GM12875 (cell line): ENCODE data around the gene CTNNBIP1.

Experiments used
- H3K4me3 ChIP-seq: one replicate; pipeline ENCODE4 v1.5.1; 2011; ENCODE audit warnings: low read depth, low read length, control low read depth
- TF ChIP-seq, protein P1 (sequence below): IDR thresholded peaks from 2 replicates; pipeline ENCODE4 v1.5.1; 2011; ENCODE audit warnings: low read depth, mild to moderate bottlenecking, control low read depth, inconsistent platforms, low read length, moderate library complexity, borderline replicate concordance; ENCODE audit not compliant: insufficient read depth

Gene CTNNBIP1

DNA sequence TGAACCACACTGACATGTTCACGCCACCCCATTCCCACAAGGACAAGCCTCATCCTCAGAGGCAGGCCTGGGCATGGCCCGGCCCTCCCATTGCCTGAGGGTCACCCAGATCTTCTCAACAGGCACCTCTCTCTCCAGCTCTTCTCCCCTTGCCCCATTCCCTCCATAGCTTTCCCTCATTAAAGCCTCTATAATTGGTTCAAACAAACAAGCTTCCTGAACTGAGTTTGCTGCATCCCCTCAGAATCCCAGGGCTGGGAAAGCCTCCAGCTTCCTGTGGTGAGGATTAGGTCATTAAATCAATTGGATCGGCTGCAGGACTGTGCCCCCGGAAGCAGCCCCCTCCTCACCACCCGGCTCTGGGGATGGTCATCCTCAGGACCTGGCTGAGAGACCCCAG, 18.9 kb downstream of the CTNNBIP1 start:
- H3K4me3 ChIP-seq = no peak overlapping the region
- TF ChIP-seq, protein P1, sequence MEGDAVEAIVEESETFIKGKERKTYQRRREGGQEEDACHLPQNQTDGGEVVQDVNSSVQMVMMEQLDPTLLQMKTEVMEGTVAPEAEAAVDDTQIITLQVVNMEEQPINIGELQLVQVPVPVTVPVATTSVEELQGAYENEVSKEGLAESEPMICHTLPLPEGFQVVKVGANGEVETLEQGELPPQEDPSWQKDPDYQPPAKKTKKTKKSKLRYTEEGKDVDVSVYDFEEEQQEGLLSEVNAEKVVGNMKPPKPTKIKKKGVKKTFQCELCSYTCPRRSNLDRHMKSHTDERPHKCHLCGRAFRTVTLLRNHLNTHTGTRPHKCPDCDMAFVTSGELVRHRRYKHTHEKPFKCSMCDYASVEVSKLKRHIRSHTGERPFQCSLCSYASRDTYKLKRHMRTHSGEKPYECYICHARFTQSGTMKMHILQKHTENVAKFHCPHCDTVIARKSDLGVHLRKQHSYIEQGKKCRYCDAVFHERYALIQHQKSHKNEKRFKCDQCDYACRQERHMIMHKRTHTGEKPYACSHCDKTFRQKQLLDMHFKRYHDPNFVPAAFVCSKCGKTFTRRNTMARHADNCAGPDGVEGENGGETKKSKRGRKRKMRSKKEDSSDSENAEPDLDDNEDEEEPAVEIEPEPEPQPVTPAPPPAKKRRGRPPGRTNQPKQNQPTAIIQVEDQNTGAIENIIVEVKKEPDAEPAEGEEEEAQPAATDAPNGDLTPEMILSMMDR = no peak

DNA sequence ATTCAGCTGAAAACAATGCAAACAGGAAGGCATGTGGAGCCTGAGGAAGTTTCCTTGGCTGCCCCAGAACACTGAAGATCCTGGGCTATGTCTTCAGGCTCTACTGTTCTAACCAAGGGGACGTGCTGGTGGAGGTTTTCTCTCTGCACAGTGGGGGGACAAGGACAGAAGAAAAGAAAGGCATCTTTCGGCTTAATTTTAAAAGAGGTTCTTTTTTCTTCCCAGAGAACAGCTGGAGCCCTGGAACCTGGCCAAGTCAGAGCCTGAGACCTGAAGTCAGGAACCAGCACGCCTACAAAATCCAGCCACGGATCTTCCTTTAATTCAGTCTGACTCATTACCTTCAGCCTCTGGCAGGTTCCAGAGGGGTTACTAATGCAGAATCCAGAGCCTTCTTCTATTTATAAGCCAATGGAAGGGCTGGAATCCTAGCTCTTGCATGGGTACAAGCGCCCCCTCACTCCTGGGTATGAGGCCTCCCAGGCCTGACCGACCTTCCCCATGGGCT, 19.8 kb downstream of the CTNNBIP1 start:
- TF ChIP-seq, protein P1 = no peak

DNA sequence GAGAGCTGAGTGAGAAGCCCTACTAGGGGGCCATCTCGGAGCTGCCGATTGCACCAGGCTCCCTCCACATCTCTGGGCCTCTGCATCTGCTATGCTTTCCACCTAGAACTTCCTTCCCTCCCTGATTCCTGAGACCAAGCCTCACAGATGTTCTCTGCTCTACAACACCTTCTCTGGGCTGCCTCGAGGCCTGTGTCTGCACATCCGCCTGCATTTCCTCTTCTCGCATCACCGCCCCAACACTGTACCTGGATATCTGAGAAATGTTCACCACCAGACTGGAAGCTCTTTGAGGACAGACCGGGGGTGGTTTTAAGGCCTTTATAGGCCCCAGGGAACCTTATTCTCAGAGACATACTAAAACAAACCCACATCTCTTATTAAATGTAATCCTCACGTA, 20.7 kb downstream of the CTNNBIP1 start:
- TF ChIP-seq, protein P1 = no peak

More for the DNA sequence above, 19.8 kb downstream of the CTNNBIP1 start:
- H3K4me3 ChIP-seq = no peak overlapping the region

DNA sequence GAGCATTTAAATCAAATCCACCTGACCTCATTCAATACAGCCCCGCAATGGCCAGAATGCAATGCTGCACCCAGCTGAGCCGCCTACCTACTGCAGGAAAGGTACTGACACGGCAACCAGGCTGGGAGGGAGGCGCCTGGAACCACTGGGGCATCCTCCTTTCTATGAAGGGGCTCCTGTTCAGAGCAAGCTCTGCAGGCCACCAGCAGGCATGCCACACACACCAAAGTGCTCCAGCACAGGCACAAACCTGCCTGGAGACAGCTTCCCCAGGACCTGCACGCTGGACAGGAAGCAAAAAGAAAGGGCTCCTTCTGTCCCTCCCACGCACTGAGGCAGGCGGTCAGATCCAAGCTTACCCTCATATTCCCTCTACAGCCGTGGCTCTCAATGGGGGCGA, 21.2 kb downstream of the CTNNBIP1 start:
- TF ChIP-seq, protein P1 = no peak
- H3K4me3 ChIP-seq = no peak overlapping the region

More for the DNA sequence above, 20.7 kb downstream of the CTNNBIP1 start:
- no peak overlapping the region for H3K4me3 ChIP-seq

DNA sequence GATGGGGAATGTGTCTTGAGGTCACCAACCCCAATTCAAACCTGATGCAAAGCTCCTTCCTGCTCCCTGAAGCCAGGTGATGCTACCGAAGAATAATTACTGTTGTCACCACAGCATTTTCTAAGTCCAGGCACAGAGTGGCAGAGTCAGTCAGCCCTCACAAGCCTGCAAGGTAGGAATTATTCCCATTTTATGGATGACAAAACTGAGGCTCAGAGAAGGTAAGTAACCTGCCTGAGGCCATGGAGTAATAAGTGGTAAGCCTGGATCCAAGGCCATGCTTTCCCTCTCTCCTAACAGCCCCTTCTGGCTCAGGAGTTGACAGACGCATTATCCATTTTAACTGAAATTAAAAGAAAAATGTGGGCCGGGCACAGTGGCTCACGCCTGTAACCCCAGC, 23.0 kb downstream of the CTNNBIP1 start:
- TF ChIP-seq, protein P1 = no peak
- H3K4me3 ChIP-seq = no peak overlapping the region

DNA sequence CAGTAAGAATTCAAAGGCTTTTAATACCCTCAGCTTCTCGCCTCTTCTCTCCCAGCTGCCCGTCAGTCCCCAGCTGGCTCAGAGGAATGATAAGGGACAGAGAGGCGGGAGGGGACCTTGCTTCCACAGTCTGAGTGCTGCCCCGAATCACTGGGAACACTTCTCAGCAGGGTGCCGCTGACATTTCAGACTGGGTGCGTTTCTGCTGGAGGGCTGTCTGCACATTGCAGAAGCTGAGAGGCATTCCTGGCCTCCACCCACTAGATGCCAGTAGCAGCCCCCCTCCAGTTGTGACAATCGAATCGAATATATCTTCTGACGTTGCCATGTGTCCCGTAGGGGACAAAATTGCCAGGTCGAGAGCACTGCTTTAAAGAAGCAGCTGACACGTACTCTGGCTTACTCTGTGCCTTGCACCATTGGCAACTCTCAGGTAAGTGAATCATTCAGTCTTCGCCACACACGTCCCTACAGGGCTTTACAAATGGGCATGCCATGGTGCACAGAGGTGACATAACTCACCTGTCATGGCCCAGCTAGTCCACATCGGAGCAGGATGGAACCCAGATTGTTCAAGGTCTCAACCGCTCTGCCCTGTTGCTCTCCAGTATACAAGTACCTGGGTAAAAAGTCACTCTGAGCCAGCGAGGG, 23.9 kb downstream of the CTNNBIP1 start:
- no peak overlapping the region for H3K4me3 ChIP-seq
- TF ChIP-seq, protein P1 = no peak

DNA sequence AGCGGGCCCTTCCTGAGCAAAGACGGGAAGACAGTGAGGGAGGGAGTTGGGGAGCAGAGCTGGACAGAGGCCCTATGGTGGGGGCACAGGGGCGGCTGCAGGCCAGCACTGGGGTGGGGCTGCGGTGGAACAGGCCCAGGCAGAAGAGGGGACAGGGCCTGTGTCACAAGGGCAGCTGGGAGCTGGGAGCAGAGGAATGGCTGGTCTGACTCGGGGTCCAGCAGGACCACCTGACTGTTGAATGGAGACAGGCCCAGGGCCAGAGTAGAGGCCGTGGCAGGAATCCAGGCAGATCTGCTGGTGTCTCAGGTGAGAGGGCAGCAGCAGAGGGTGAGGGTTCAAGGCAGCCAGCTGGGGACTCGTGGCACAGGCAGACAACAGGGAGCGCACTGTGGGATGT, 25.3 kb downstream of the CTNNBIP1 start:
- TF ChIP-seq, protein P1 = no peak
- no peak overlapping the region for H3K4me3 ChIP-seq
